ENCODE results near the gene ACAN.

Gene ACAN

GRCh38 chr15:88839961-88840360 is 36.7 kb downstream of the ACAN start:
- TF ChIP-seq, protein P1, sequence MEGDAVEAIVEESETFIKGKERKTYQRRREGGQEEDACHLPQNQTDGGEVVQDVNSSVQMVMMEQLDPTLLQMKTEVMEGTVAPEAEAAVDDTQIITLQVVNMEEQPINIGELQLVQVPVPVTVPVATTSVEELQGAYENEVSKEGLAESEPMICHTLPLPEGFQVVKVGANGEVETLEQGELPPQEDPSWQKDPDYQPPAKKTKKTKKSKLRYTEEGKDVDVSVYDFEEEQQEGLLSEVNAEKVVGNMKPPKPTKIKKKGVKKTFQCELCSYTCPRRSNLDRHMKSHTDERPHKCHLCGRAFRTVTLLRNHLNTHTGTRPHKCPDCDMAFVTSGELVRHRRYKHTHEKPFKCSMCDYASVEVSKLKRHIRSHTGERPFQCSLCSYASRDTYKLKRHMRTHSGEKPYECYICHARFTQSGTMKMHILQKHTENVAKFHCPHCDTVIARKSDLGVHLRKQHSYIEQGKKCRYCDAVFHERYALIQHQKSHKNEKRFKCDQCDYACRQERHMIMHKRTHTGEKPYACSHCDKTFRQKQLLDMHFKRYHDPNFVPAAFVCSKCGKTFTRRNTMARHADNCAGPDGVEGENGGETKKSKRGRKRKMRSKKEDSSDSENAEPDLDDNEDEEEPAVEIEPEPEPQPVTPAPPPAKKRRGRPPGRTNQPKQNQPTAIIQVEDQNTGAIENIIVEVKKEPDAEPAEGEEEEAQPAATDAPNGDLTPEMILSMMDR (IDR thresholded peaks at IDR 0.05; ENCODE audit: borderline replicate concordance, control extremely low read depth, extremely low read depth, insufficient read depth, missing control alignments) = no peak
- no peak for DNase-seq (ENCODE audit: low spot score)
- in situ Hi-C loops (cut with MboI; ENCODE audit: low sequenced_read_pairs, unreplicated experiment) = no loop called here

DNA sequence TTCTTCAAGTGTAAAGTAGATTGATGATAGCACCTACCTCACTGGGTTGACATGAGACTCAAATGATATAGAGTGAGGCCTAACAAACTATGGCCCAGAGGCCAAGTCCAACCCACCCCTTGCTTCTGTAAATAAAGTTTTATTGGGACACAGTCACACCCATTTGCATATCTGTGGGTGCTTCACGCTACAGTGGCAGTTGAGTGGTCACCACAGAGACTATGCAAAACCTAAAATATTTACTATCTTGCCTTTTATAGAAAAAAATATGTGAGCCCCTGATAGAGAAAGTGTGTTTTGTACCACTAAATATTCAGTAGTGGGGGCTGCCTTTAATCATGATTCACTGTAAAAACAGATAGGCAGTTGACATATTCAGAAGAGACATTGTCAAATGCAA is 38.0 kb downstream of the ACAN start:
- no peak for DNase-seq (ENCODE audit: low spot score)
- TF ChIP-seq, protein P1 (IDR thresholded peaks at IDR 0.05; ENCODE audit: borderline replicate concordance, control extremely low read depth, extremely low read depth, insufficient read depth, missing control alignments) = no peak
- in situ Hi-C loops (cut with MboI; ENCODE audit: low sequenced_read_pairs, unreplicated experiment) = no loop called here

GRCh38 chr15:88842156-88842555 is 38.9 kb downstream of the ACAN start:
- TF ChIP-seq, protein P1 (IDR thresholded peaks at IDR 0.05; ENCODE audit: borderline replicate concordance, control extremely low read depth, extremely low read depth, insufficient read depth, missing control alignments) = no peak

DNA sequence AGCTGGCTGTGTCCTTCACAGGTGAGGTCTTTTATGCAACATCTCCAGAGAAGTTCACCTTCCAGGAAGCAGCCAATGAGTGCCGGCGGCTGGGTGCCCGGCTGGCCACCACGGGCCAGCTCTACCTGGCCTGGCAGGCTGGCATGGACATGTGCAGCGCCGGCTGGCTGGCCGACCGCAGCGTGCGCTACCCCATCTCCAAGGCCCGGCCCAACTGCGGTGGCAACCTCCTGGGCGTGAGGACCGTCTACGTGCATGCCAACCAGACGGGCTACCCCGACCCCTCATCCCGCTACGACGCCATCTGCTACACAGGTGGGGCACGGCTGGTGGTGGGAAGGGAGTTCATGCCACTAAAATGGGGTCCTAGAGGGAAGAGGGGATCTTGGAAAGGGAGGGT is 40.1 kb downstream of the ACAN start:
- in situ Hi-C loops (cut with MboI; ENCODE audit: low sequenced_read_pairs, unreplicated experiment) = no loop called here

More at GRCh38 chr15:88842156-88842555, 38.9 kb downstream of the ACAN start:
- in situ Hi-C loops (cut with MboI; ENCODE audit: low sequenced_read_pairs, unreplicated experiment) = no loop called here
- no peak for DNase-seq (ENCODE audit: low spot score)

DNA sequence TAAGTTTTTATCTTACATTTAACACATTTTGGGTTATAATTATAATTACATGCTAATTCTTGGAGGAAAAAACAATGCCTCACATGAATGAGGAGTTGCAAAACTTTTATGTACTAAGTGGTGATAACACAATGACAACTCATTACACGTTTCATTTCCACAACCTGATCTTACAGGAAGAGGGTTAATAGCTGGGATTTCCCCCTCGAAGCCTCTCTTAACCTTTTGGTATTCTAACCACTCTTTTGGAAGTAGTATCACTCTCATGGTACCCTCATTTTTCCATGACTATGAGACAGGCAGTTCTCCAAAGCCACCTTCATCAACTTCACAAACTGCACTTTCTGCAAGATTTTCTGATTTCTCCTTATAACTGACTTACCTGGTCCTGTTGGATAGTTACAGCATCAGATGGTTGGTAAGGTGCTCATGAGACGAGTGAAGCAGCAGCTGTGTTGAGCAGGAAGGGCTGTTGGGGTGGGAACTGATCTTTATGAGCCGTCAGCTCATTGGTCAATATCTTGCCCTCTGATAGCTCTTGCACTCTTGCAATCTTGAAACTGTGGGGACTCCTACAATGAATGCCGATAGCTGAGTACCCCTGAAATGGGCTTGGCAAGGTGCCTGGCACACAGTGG is 41.6 kb downstream of the ACAN start:
- in situ Hi-C loops (cut with MboI; ENCODE audit: low sequenced_read_pairs, unreplicated experiment) = no loop called here
- DNase-seq (ENCODE audit: low spot score) = no peak

More for the DNA sequence above, 40.1 kb downstream of the ACAN start:
- TF ChIP-seq, protein P1 (IDR thresholded peaks at IDR 0.05; ENCODE audit: borderline replicate concordance, control extremely low read depth, extremely low read depth, insufficient read depth, missing control alignments) = no peak
- no peak for DNase-seq (ENCODE audit: low spot score)

DNA sequence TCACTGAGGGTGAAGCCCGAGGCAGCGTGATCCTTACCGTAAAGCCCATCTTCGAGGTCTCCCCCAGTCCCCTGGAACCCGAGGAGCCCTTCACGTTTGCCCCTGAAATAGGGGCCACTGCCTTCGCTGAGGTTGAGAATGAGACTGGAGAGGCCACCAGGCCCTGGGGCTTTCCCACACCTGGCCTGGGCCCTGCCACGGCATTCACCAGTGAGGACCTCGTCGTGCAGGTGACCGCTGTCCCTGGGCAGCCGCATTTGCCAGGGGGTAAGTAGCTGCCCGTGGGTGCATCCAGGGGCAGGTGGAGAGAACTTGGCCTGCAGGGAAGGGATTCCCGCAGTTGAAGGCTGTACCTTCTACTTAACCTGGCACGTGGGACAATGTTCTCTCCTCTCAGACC is 42.4 kb downstream of the ACAN start:
- TF ChIP-seq, protein P1 (IDR thresholded peaks at IDR 0.05; ENCODE audit: borderline replicate concordance, control extremely low read depth, extremely low read depth, insufficient read depth, missing control alignments) = no peak
- no peak for DNase-seq (ENCODE audit: low spot score)
- in situ Hi-C loops (cut with MboI; ENCODE audit: low sequenced_read_pairs, unreplicated experiment) = no loop called here

More for the DNA sequence above, 41.6 kb downstream of the ACAN start:
- TF ChIP-seq, protein P1 (IDR thresholded peaks at IDR 0.05; ENCODE audit: borderline replicate concordance, control extremely low read depth, extremely low read depth, insufficient read depth, missing control alignments) = no peak
